ENCODE results near the gene PRSS50.
A peak's percentile ranks its signal among the peaks of the same experiment; 100 is the strongest.
"Not testable (repeated sequence)": the region's sequence is repeated elsewhere in the genome, so short reads cannot be mapped to it uniquely, and the experiment has no call there.

PRSS50 gene, protein sequence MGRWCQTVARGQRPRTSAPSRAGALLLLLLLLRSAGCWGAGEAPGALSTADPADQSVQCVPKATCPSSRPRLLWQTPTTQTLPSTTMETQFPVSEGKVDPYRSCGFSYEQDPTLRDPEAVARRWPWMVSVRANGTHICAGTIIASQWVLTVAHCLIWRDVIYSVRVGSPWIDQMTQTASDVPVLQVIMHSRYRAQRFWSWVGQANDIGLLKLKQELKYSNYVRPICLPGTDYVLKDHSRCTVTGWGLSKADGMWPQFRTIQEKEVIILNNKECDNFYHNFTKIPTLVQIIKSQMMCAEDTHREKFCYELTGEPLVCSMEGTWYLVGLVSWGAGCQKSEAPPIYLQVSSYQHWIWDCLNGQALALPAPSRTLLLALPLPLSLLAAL

DNA sequence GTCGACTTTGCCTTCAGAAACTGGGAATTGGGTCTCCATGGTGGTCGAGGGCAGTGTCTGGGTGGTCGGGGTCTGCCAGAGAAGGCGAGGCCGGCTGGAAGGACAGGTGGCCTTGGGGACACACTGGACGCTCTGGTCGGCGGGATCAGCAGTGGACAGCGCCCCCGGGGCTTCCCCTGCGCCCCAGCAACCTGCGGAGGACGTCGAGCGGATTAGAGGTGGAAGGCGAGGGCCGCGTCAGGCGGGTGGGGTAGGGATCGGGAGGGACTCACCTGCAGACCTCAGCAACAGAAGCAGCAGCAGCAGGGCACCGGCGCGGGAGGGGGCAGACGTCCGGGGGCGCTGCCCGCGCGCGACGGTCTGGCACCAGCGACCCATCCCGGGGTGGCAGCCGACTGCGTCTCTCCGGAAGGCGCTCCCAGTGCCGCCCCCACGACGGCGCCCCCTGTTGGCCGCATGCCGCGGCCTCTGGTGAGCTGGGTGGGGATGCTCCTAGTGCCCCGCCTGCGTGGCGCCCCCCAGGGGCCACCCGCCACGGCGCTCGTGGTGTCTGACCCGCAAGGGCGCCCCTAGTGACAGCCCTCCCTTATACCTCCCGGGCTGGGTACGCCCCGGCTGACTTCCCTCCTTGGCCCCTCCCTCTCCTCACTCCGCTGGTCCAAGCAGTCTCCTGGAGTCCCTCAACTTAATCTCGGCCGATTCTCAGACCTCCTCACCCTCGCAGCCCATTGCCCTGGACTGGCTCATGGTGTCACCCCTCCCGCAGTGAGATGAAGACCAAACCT is at the start of gene PRSS50:
PRSS50 (minus strand) TSS at position 423 of the 785 bp plus-strand sequence; CDS start at position 378, 45 bp downstream.
- Mint-ChIP-seq H3K4me1 (peaks cover 4 to 5% of the 10 kb centered on the region in 2 donors), H3K27ac (no peak within 1 kb of the TSS), H3K36me3 (no peaks in the 10 kb centered on the region), H3K9me3 (peaks cover 0 to 2% of the 10 kb centered on the region in 2 donors), H3K4me3 (no peak within 1 kb of the TSS), H3K27me3 (peaks cover 16 to 31% of the 10 kb centered on the region in 2 donors)
- peak in 1 of 2 donors; percentile 41 for ATAC-seq (replicated peaks)
- DNase-seq: no peak

DNA sequence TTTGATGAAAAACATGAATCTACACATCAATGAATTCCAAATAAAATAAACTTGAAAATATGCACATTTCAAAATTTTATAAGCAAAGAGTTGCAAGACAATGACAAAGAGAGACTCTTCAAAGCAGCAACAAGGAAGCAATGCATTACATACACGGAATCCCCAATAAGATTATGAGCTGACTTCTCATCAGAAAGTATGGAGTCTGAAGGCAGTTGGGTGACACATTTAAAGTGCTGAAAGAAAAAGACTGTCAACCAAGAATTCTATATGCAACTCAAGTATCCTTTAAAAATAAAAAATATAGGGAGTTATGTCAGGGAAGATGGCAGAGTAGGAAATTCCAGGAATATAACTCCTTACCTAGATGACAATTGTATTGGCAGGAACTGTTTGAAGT is 46.5 kb upstream of the PRSS50 start:
- no peak for ATAC-seq (replicated peaks)
- no peaks in the 10 kb centered on the region for H3K4me1 Mint-ChIP-seq

DNA sequence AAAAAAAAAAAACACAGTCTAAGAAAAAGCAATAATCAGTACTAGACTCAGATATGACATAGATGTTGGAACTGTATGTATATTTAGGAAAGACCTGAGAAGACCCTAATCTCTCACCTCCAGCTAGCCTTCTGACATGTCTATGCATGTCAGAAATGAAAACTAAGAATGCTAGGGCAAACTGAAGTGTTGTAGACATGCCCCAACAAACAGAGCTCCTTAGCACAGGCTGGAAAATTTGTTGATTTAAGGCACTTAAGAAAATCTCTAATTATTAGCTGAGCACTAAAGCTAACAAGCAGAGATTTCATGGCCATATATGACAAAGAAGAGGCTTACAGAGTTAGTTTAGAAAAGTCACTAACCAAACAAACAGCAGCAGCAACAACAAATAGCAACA is 45.5 kb upstream of the PRSS50 start:
- Mint-ChIP-seq H3K36me3 (peaks cover 1 to 15% of the 10 kb centered on the region in 2 donors), H3K4me1 (no peaks in the 10 kb centered on the region), H3K27me3 (peaks cover 3 to 8% of the 10 kb centered on the region in 2 donors), H3K4me3 (no peak overlapping the region), H3K27ac (no peak overlapping the region), H3K9me3 (peaks cover 19 to 23% of the 10 kb centered on the region in 2 donors)
- no peak for ATAC-seq (replicated peaks)
- no peak for DNase-seq

More for the DNA sequence above, 46.5 kb upstream of the PRSS50 start:
- no peak for DNase-seq
- no peak overlapping the region for H3K27ac Mint-ChIP-seq
- H3K27me3 Mint-ChIP-seq: peaks cover 0 to 8% of the 10 kb centered on the region in 2 donors
- no peak overlapping the region for H3K4me3 Mint-ChIP-seq
- H3K36me3 Mint-ChIP-seq: peaks cover 1 to 15% of the 10 kb centered on the region in 2 donors
- peaks cover 20 to 24% of the 10 kb centered on the region in 2 donors for H3K9me3 Mint-ChIP-seq

DNA sequence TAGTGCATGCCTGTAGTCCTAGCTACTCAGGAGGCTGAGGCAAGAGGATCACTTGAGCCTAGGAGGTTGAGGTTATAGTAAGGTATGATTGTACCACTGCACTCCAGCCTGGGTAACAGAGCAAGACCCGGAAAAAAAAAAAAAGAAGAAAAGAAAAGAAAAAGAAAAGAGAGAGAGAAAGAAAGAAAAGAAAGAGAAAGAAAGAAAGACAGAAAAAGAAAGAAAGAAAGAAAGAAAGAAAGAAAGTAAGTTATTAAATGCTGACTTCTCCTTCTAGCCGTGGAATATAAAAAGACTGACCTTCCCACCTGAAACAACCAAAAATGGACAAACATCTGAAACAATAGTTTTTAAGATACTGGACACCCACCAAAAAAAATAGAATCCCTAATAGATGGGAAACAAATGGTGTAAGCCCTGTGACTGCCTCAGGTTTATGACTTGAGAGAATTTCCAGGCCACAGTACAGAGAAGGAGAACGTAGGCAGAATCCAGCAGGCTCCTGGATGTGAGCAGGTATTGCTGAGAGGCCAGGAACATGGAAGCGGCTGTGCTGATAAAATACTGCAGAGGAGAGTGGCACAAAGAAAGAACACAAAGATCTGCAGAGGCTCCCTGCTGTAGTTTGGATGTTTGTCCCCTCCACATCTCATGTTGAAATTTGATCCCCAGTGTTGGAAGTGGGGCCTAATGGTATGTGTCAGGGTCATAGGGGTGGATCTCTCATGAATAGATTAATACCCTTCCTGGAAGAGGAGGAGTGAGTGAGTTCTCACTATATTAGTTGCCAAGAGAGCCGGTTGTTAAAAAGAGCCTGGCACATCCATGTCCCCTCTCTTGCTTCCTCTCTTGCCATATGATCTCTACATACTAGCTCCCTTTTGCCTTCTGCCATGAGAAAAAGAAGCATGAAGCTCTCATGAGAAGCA is 41.8 kb upstream of the PRSS50 start:
- DNase-seq (no peak), ATAC-seq (replicated peaks) (no peak)
- Mint-ChIP-seq H3K36me3 (peaks cover 1 to 15% of the 10 kb centered on the region in 2 donors), H3K27ac (no peak overlapping the region), H3K4me3 (no peak overlapping the region), H3K4me1 (no peaks in the 10 kb centered on the region), H3K9me3 (peaks cover 13 to 19% of the 10 kb centered on the region in 2 donors), H3K27me3 (peaks cover 4 to 8% of the 10 kb centered on the region in 2 donors)

DNA sequence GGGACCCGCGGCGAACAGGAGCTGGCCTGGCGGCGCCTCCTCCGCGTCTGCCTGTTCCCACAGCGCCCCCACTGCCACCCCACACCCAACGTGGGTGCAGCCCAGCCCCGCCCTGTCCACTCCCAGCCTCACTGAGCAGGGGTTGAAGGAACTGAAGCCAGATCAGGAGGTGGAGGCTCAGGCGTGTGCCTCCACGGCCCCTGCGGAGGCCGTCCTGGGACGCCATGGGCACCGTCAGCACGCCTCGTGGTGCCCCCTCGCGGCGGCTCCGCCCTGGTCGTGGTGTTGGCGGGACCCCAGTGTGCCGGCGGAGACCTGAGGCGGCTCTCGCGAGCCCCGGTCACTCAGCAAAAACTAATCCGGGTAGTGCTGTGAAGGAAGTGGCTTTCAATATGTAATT is 39.0 kb upstream of the PRSS50 start:
- no peak for DNase-seq
- no peak for ATAC-seq (replicated peaks)
- Mint-ChIP-seq H3K36me3 (no peaks in the 10 kb centered on the region), H3K4me3 (no peak overlapping the region), H3K9me3 (no peaks in the 10 kb centered on the region), H3K27me3 (peaks cover 4 to 8% of the 10 kb centered on the region in 2 donors), H3K4me1 (peaks cover 0 to 3% of the 10 kb centered on the region in 2 donors), H3K27ac (no peak overlapping the region)

DNA sequence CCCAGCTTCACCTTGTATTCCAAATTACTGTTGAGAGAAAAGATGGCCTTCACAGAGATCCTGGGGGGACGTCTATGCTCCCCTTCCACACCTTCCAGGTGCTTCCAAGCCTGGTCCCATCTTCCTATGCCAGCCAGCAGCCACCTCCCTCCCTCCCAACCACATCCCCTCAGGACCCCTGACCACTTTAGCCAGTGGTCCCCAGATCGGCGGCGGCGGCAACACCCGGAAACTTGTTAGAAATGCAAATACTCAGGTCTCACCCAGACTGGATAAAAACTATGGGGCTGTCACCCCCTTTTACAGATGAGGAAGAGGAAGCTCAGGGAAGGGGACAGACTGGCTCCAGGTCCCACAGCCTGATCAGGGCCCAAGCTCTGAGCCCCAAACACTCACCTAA is 38.0 kb upstream of the PRSS50 start:
- peaks cover 0 to 4% of the 10 kb centered on the region in 2 donors for H3K27me3 Mint-ChIP-seq
- no peak overlapping the region for H3K4me3 Mint-ChIP-seq
- H3K4me1 Mint-ChIP-seq: peaks cover 0 to 3% of the 10 kb centered on the region in 2 donors
- H3K27ac Mint-ChIP-seq: no peak overlapping the region
- ATAC-seq (replicated peaks) (no peak), DNase-seq (no peak)
- no peaks in the 10 kb centered on the region for H3K36me3 Mint-ChIP-seq
- H3K9me3 Mint-ChIP-seq: no peaks in the 10 kb centered on the region

DNA sequence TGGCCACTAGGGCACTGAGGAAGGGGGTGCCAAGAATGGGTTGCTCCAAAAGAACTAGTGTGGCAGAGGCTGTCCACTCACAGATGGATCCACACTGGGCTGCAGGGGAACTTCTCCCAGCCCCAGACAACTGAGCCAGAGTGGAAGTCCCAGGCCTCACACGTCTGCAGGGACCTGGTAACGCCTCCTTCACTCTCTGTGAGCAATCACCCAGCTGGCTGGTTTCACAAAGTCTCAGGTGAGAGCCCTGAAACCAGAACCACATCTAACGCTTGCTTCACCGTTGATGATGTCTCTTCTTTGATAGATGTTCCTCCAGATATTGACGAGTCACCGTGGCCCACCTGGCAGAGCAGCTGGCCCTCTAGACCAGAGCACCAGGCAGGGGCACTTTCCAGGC is 35.5 kb upstream of the PRSS50 start:
- not testable (repeated sequence) for H3K27ac Mint-ChIP-seq; H3K4me1 Mint-ChIP-seq; H3K9me3 Mint-ChIP-seq; H3K27me3 Mint-ChIP-seq; H3K36me3 Mint-ChIP-seq; ATAC-seq (replicated peaks); DNase-seq; H3K4me3 Mint-ChIP-seq

DNA sequence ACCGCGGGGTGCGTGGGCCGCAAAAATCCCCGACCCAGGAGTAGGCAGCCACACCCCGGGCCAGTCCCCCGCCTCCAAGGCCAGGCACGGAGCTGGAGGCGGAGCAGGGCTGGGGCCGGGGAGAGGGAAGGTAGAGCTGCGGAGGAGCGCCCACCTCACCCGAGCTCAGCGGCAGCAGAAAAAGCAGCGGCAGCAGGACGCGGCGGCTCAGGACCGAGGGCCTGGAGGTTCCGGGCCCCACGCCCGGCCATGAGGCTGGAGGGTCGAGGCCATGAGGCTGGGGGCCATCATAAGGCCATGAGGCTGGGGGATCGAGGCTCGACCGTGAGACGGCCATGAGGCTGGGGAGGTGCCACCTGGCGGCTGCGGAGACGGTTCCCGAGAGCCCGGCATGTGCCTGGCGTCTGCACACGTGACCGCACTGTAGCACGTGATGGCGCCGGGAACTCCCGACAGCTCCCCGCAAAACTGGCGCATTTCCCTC is 32.9 kb upstream of the PRSS50 start:
- no peak overlapping the region for H3K27ac Mint-ChIP-seq
- H3K4me1 Mint-ChIP-seq: peaks cover 0 to 9% of the 10 kb centered on the region in 2 donors
- ATAC-seq (replicated peaks) (no peak), DNase-seq (no peak)
- H3K27me3 Mint-ChIP-seq: no peaks in the 10 kb centered on the region
- H3K36me3 Mint-ChIP-seq: no peaks in the 10 kb centered on the region
- H3K9me3 Mint-ChIP-seq: no peaks in the 10 kb centered on the region
- H3K4me3 Mint-ChIP-seq: no peak overlapping the region

DNA sequence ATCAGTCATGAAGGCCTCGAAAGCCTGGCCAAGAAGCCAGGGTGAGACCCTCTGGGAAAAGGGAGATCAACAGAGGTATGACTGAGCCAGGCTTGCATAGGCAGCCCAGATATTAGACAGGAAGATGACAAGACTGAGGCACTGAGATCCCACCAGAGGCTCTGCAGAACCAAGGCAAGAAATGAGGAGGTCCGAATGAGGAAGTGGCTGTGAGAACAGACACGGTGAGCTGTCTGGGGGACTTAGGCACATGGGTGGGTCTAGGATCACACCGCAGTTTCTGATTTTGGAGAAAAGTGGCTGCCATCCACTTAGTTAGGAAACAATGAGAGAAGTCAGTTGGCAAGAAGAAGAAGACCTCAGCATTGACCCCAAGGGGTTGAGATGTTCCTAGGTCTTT is 31.5 kb upstream of the PRSS50 start:
- no peaks in the 10 kb centered on the region for H3K36me3 Mint-ChIP-seq
- H3K27ac Mint-ChIP-seq: no peak overlapping the region
- no peak for DNase-seq
- H3K4me3 Mint-ChIP-seq: no peak overlapping the region
- peak in 1 of 2 donors; percentile 29 for ATAC-seq (replicated peaks)
- no peaks in the 10 kb centered on the region for H3K27me3 Mint-ChIP-seq
- peaks cover 0 to 9% of the 10 kb centered on the region in 2 donors for H3K4me1 Mint-ChIP-seq
- no peaks in the 10 kb centered on the region for H3K9me3 Mint-ChIP-seq

DNA sequence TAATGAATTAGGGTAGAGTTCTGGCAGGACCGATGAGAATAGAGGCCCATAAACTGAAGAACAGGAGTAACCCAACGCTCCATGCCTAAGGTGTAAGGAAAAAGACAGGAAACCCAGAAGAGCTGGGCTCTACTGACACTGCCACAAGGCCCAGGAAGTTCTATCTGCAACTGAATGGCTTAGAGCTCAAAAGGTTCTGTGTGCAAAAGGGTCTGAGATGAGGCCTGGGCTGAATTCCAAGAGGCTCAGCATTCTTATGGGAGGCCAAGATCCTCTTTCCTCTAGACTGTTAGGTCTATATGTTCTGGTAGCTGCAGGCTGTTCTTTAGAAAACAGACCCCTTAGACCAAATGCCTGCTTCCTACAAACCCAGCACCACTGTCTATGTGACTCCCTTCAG is 30.5 kb upstream of the PRSS50 start:
- Mint-ChIP-seq H3K27me3 (peaks cover 0 to 4% of the 10 kb centered on the region in 2 donors), H3K36me3 (no peaks in the 10 kb centered on the region), H3K27ac (no peak overlapping the region), H3K4me3 (no peak overlapping the region), H3K9me3 (no peaks in the 10 kb centered on the region), H3K4me1 (peaks cover 3 to 6% of the 10 kb centered on the region in 2 donors)
- DNase-seq: no peak
- ATAC-seq (replicated peaks): no peak

DNA sequence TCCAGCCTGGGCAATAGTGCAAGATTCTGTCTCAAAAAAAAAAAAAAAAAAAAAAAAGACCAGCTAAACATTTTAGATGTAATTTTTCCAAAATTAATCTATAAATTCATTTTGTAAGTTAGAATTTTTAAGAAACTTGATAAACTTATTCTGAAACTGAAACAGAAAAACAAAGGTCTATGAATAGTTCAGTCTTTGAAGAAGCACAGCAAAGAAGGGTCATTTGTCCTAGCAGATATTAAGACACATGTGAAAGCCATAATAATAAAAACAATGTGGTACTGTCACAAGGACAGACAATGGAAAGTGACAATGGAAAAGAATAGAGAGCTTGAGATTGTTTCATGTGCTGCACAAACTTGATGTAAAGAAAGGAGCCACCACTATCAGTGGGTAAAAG is 29.0 kb upstream of the PRSS50 start:
- DNase-seq (no peak), ATAC-seq (replicated peaks) (no peak)
- H3K9me3 Mint-ChIP-seq: no peaks in the 10 kb centered on the region
- peaks cover 5 to 6% of the 10 kb centered on the region in 2 donors for H3K4me1 Mint-ChIP-seq
- no peak overlapping the region for H3K27ac Mint-ChIP-seq
- H3K4me3 Mint-ChIP-seq: no peak overlapping the region
- H3K36me3 Mint-ChIP-seq: no peaks in the 10 kb centered on the region
- peaks cover 0 to 7% of the 10 kb centered on the region in 2 donors for H3K27me3 Mint-ChIP-seq

DNA sequence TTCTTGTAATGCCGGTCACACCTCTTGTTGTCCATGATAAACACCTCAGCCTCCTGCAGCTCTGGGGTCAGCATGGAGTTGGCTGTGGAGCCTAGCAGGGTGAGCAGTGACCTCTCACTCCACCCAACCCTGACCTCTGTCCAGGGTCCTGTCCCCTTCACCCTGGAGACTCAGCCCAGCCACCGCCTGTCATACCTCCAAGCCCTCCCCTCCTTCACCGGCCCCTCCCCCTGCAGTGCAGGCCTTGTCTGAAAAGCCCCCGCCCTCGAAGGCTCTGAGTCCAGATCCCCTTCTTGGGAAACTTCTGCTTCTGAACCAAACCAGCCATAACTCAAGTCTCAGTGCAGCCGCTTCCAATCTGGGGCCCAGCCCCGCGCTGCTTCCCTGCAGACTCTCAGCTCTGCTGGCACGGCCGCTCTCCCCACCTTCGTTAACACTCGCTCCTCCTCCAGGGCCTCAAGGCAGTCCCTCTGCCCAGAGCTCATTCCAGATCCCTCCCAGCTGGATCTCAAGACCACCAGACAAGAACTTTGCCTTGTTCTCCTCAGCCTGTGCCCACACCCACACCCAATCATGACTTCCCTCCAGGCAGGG is 25.4 kb upstream of the PRSS50 start:
- H3K4me3 Mint-ChIP-seq: no peak overlapping the region
- DNase-seq (no peak), ATAC-seq (replicated peaks) (no peak)
- H3K9me3 Mint-ChIP-seq: peaks cover 0 to 4% of the 10 kb centered on the region in 2 donors
- H3K36me3 Mint-ChIP-seq: no peaks in the 10 kb centered on the region
- no peak overlapping the region for H3K27ac Mint-ChIP-seq
- H3K27me3 Mint-ChIP-seq: peaks cover 0 to 7% of the 10 kb centered on the region in 2 donors
- peaks cover 0 to 5% of the 10 kb centered on the region in 2 donors for H3K4me1 Mint-ChIP-seq

DNA sequence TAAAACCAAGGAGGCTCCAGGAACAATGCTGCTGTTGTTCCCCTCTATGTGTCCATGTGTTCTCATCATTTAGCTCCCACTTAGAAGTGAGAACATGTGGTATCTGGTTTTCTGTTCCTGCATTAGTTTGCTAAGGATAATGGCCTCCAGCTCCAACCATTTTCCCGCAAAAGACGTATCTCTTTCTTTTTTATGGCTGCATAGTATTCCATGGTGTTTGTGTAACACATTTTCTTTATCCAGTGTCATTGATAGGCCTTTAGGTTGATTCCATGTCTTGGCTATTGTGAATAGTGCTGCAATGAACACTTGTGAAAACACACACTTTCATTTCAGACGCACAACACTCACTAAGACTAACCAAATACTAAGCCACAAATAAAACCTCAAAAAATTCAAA is 21.9 kb upstream of the PRSS50 start:
- ATAC-seq (replicated peaks); H3K36me3 Mint-ChIP-seq; H3K27ac Mint-ChIP-seq; H3K9me3 Mint-ChIP-seq; H3K4me1 Mint-ChIP-seq; H3K4me3 Mint-ChIP-seq; DNase-seq: not testable (repeated sequence)
- peaks cover 15% of the 10 kb centered on the region in 2 donors for H3K27me3 Mint-ChIP-seq
